Endothelial cell of umbilical vein (primary cell): ENCODE data around the gene DCLK1. TPM values are rescaled to one million over a fixed set of nuclear protein-coding genes. Genes with fewer than 3 reads are reported as not detected.

Experiments used
- BruUV-seq: library from RNA; stranded (reverse); fragments of 400-500 nt; replicated peaks from 2 replicates; lab custom pipeline; 2021; lab: Mats Ljungman, UMichigan
- CTCF ChIA-PET: fragments of 300-600, 350-600 bp; sonication (Branson Sonifier 250); formaldehyde crosslinking; loops from one replicate; lab custom pipeline; 2021; ENCODE audit warnings: antibody characterized with exemption, inconsistent platforms; lab: Charles Lee
- POLR2A ChIA-PET: fragments of 300-600, 350-600 bp; sonication (Branson Sonifier 250); formaldehyde crosslinking; loops from one replicate; lab custom pipeline; 2021; ENCODE audit warnings: antibody characterized with exemption, inconsistent platforms; lab: Charles Lee
- DNase-seq: peaks from one replicate; pipeline ENCODE4 v3.0.0-alpha.2; 2011; ENCODE audit warnings: low read depth, low spot score
- FAIRE-seq: peaks from 2 replicates; lab custom pipeline; 2011; peaks lifted over from hg19 to GRCh38; lab: Jason Lieb, UNC
- H2AFZ ChIP-seq: 2 replicates; pipeline ENCODE4 v1.6.0; 2012; ENCODE audit warnings: low read depth, low read length, control low read depth, inconsistent platforms
- H3K27ac ChIP-seq: 2 replicates; pipeline ENCODE4 v1.5.1; 2011; ENCODE audit warnings: low read depth, mild to moderate bottlenecking, control low read depth, low read length, moderate library complexity; ENCODE audit not compliant: insufficient read depth
- H3K27me3 ChIP-seq, 2 experiments: 2 replicates each; pipeline versions ENCODE4 v1.6.0 to v1.6.1; 2011; ENCODE audit warnings: low read length in 2 of 2, mixed read lengths in 1 of 2; ENCODE audit not compliant: control insufficient read depth in 2 of 2, insufficient read depth in 2 of 2
- H3K36me3 ChIP-seq, 2 experiments: 2 replicates in 1 of 2; 3 replicates in 1 of 2; pipeline ENCODE4 v1.5.1; 2011; ENCODE audit warnings: low read length in 2 of 2, mild to moderate bottlenecking in 1 of 2, moderate library complexity in 1 of 2; ENCODE audit not compliant: control insufficient read depth in 2 of 2, insufficient read depth in 2 of 2; ENCODE audit errors: extremely low read depth in 1 of 2
- H3K4me1 ChIP-seq: 3 replicates; pipeline ENCODE4 v1.5.1; 2011; ENCODE audit warnings: mild to moderate bottlenecking, low read length; ENCODE audit not compliant: control insufficient read depth, insufficient read depth; ENCODE audit errors: extremely low read depth
- H3K4me2 ChIP-seq: 2 replicates; pipeline ENCODE4 v1.6.1; 2011; ENCODE audit warnings: low read length, control low read depth, mixed read lengths; ENCODE audit not compliant: insufficient read depth
- H3K4me3 ChIP-seq, 3 experiments: fragments of 200-600 bp in 1 of 3; sonication (generic), shearing (Covaris generic) in 1 of 3; replicated peaks in 1 of 3; 2 replicates each; pipeline ENCODE4 v1.5.1; 2011 to 2016; ENCODE audit warnings: control low read depth in 3 of 3, low read length in 3 of 3, mild to moderate bottlenecking in 2 of 3, inconsistent platforms in 1 of 3, low read depth in 1 of 3, moderate library complexity in 1 of 3; ENCODE audit not compliant: insufficient read depth in 1 of 3
- H3K79me2 ChIP-seq: 2 replicates; pipeline ENCODE4 v1.6.0; 2012; ENCODE audit warnings: low read length, inconsistent platforms; ENCODE audit not compliant: control insufficient read depth, insufficient read depth
- H3K9ac ChIP-seq: replicated peaks from 2 replicates; pipeline ENCODE3; 2011; ENCODE audit warnings: low read length, control low read depth; ENCODE audit not compliant: insufficient read depth; ENCODE audit errors: extremely low read depth
- H3K9me1 ChIP-seq: replicated peaks from 3 replicates; pipeline ENCODE4 v1.6.0; 2011; ENCODE audit warnings: mild to moderate bottlenecking, low read length; ENCODE audit not compliant: control insufficient read depth, insufficient read depth; ENCODE audit errors: extremely low read depth
- H3K9me3 ChIP-seq: replicated peaks from 2 replicates; pipeline ENCODE4 v1.5.1; 2012; ENCODE audit warnings: low read length, inconsistent platforms; ENCODE audit not compliant: control insufficient read depth, insufficient read depth
- H4K20me1 ChIP-seq: replicated peaks from 2 replicates; pipeline ENCODE3; 2011; ENCODE audit warnings: mild to moderate bottlenecking, low read length; ENCODE audit not compliant: control insufficient read depth, insufficient read depth; ENCODE audit errors: extremely low read depth
- CTCF ChIP-seq, 2 donors: IDR thresholded peaks; 1 replicate in 1 of 2; 2 replicates in 1 of 2; pipeline ENCODE4 v1.5.1; 2011; ENCODE audit warnings: low read length in 2 of 2, mild to moderate bottlenecking in 2 of 2, moderate library complexity in 2 of 2, control low read depth in 1 of 2, inconsistent platforms in 1 of 2, low read depth in 1 of 2; ENCODE audit not compliant: insufficient read depth in 1 of 2; ENCODE audit errors: extremely low read depth in 1 of 2
- EZH2 ChIP-seq: IDR thresholded peaks from 2 replicates; pipeline ENCODE4 v1.6.1; 2012; ENCODE audit warnings: borderline replicate concordance, low read depth, mild to moderate bottlenecking, moderate library complexity, low read length, inconsistent platforms; ENCODE audit not compliant: severe bottlenecking
- GATA2 ChIP-seq: IDR thresholded peaks from 2 replicates; pipeline ENCODE4 v1.7.0; 2011; ENCODE audit warnings: low read depth, mild to moderate bottlenecking, moderate library complexity, mixed read lengths, low read length; ENCODE audit not compliant: insufficient read length, insufficient read depth
- JUN ChIP-seq: IDR thresholded peaks from 2 replicates; pipeline ENCODE4 v1.6.1; 2011; ENCODE audit warnings: borderline replicate concordance, low read depth; ENCODE audit not compliant: insufficient read length, insufficient read depth
- MYC ChIP-seq: IDR thresholded peaks from one replicate; pipeline ENCODE4 v1.6.1; 2011; ENCODE audit warnings: mild to moderate bottlenecking, low read depth, low read length
- POLR2A ChIP-seq: IDR thresholded peaks from 2 replicates; pipeline ENCODE4 v1.6.1; 2012; ENCODE audit warnings: low read depth, mild to moderate bottlenecking, control low read depth, low read length
- POLR2AphosphoS5 ChIP-seq: IDR thresholded peaks from 2 replicates; pipeline ENCODE4 v1.6.1; 2012; ENCODE audit warnings: low read depth, mild to moderate bottlenecking, control low read depth, low read length, moderate library complexity; ENCODE audit not compliant: insufficient read depth
- dilution Hi-C: fragments of 300-500 bp; cut with MboI; formaldehyde crosslinking; loops from one replicate; pipeline ENCODE4 v1.15.0; 2019; ENCODE audit warnings: low sequenced_read_pairs; ENCODE audit not compliant: extremely low pct_ligation_motif_present
- intact Hi-C: fragments of 100-400 bp; cut with micrococcal nuclease; formaldehyde crosslinking; loops from one replicate; pipeline ENCODE4 v1.10.0; 2022
- polyA plus RNA-seq, 4 experiments: library from polyadenylated mRNA; depleted of rRNA in 3 of 4; stranded (reverse) in 3 of 4; unstranded in 1 of 4; fragments of >200 nt; gene quantifications; 2 replicates each; pipeline versions ENCODE4 v1.2.1 to v1.2.3, GENCODE V29; 2011 to 2012; ENCODE audit warnings: missing spikeins in 1 of 4
- total RNA-seq: library from RNA; stranded (reverse); gene quantifications from 2 replicates; pipeline ENCODE4 v1.2.3, GENCODE V29; 2021

DCLK1 gene
- total and polyA plus RNA-seq, 2 donors (not counting 3 experiments of a cell fraction or from before 2014, with no cell fraction given), result 0.28 to 3.9 TPM

- Histone ChIP-seq H3K4me1 (no peaks in the 10 kb centered on the region), H2AFZ (no peak overlapping the region), H4K20me1 (no peaks in the 10 kb centered on the region), H3K9me1 (no peaks in the 10 kb centered on the region), H3K27ac (no peak overlapping the region), H3K4me3 (no peak overlapping the region), H3K9me3 (no peaks in the 10 kb centered on the region), H3K9ac (no peak overlapping the region), H3K4me2 (no peak overlapping the region), H3K27me3 (peaks cover 2 to 5% of the 10 kb centered on the region in 2 experiments), H3K36me3 (no peaks in the 10 kb centered on the region), H3K79me2 (no peaks in the 10 kb centered on the region)
- TF ChIP-seq JUN, result no peak
- TF ChIP-seq EZH2, result no peak
- TF ChIP-seq GATA2, result no peak
- TF ChIP-seq POLR2AphosphoS5, result no peak
- no peak for TF ChIP-seq POLR2A
- no peak for TF ChIP-seq CTCF (IDR thresholded peaks at IDR 0.05; ENCODE audit: extremely low read depth in 1 of 2, insufficient read depth in 1 of 2, low read depth in 1 of 2, low read length in 2 of 2)
- TF ChIP-seq MYC, result no peak
- intact Hi-C loops (no loop called here), dilution Hi-C loops (no loop called here)
- FAIRE-seq (no peak), DNase-seq (no peak)
- CTCF ChIA-PET, result interaction anchor here (3.5 to 10.0 kb wide), 2 partner anchors 15 to 16 kb away, joined by 29 to 60 read pairs; no protein-coding TSS in a partner anchor
- POLR2A ChIA-PET, result no interaction called here
- no TSS peak for BruUV-seq
Measured at GRCh38 chr13:35804901-35805300, 326.3 kb downstream of the DCLK1 start.
